IMR-90 (cell line): ENCODE results near the gene ATIC. TPM values are rescaled to one million over a fixed set of nuclear protein-coding genes. Genes with fewer than 3 reads are reported as not detected.

Source experiments
- ATAC-seq: fragments of 200-7000 bp; cut with Tn5 transposase; 2 replicates; pipeline ENCODE4 v1.9.1; 2020; ENCODE audit warnings: low read depth, mild to moderate bottlenecking, moderate library complexity
- BruUV-seq: library from RNA; stranded (reverse); fragments of 400-500 nt; replicated peaks from 2 replicates; lab custom pipeline; 2021; lab: Mats Ljungman, UMichigan
- CTCF ChIA-PET: fragments of 300-600 bp; formaldehyde crosslinking; extraction: SDS; loops from one replicate; lab custom pipeline; 2021; ENCODE audit warnings: antibody characterized with exemption; lab: Yijun Ruan, JAX
- POLR2A ChIA-PET: fragments of 300-600 bp; sonication (Branson Sonifier 250); formaldehyde crosslinking; loops from one replicate; lab custom pipeline; 2022; ENCODE audit warnings: antibody characterized with exemption; ENCODE audit not compliant: unreplicated experiment; lab: Charles Lee
- DNase-seq: peaks from one replicate; pipeline ENCODE4 v3.0.0; 2013
- H2AFZ ChIP-seq: replicated peaks from 2 replicates; pipeline ENCODE3; 2013; ENCODE audit warnings: low read length, mild to moderate bottlenecking; ENCODE audit not compliant: poor library complexity
- H2AK5ac ChIP-seq: 2 replicates; pipeline ENCODE4 v1.6.1; 2013; ENCODE audit warnings: low read depth, low read length, inconsistent platforms
- H2AK9ac ChIP-seq: replicated peaks from 2 replicates; pipeline ENCODE3; 2013; ENCODE audit warnings: mild to moderate bottlenecking, low read depth, low read length, moderate library complexity; ENCODE audit not compliant: poor library complexity
- H2BK120ac ChIP-seq: 2 replicates; pipeline ENCODE4 v1.6.1; 2013; ENCODE audit warnings: low read depth, low read length, inconsistent platforms
- H2BK15ac ChIP-seq: 3 replicates; pipeline ENCODE4 v1.6.1; 2013; ENCODE audit warnings: low read depth, low read length, inconsistent platforms
- H2BK20ac ChIP-seq: 2 replicates; pipeline ENCODE4 v1.6.1; 2013; ENCODE audit warnings: low read depth, mild to moderate bottlenecking, inconsistent platforms, low read length, moderate library complexity
- H2BK5ac ChIP-seq: 2 replicates; pipeline ENCODE4 v1.6.1; 2013; ENCODE audit warnings: mild to moderate bottlenecking, low read depth, low read length, inconsistent platforms; ENCODE audit not compliant: poor library complexity, severe bottlenecking
- H3K14ac ChIP-seq: replicated peaks from 2 replicates; pipeline ENCODE4 v1.6.1; 2013; ENCODE audit warnings: low read depth, low read length, inconsistent platforms
- H3K18ac ChIP-seq: 2 replicates; pipeline ENCODE4 v1.6.1; 2013; ENCODE audit warnings: low read depth, low read length, control low read depth
- H3K23ac ChIP-seq: 2 replicates; pipeline ENCODE4 v1.6.1; 2013; ENCODE audit warnings: low read depth, low read length, inconsistent platforms
- H3K27ac ChIP-seq: 2 replicates; pipeline ENCODE4 v1.5.1; 2013; ENCODE audit warnings: mild to moderate bottlenecking, control low read depth, low read length; ENCODE audit not compliant: insufficient read depth
- H3K27me3 ChIP-seq: 2 replicates; pipeline ENCODE4 v1.6.1; 2013; ENCODE audit warnings: low read length; ENCODE audit not compliant: control insufficient read depth, insufficient read depth
- H3K36me3 ChIP-seq: 2 replicates; pipeline ENCODE4 v1.6.1; 2013; ENCODE audit warnings: low read length, mixed read lengths; ENCODE audit not compliant: control insufficient read depth, insufficient read depth
- H3K4ac ChIP-seq: 2 replicates; pipeline ENCODE4 v1.6.1; 2013; ENCODE audit warnings: low read depth, low read length, inconsistent platforms
- H3K4me1 ChIP-seq: 2 replicates; pipeline ENCODE4 v1.6.1; 2013; ENCODE audit warnings: low read length, mixed read lengths; ENCODE audit not compliant: control insufficient read depth, insufficient read depth
- H3K4me2 ChIP-seq: 2 replicates; pipeline ENCODE4 v1.6.1; 2013; ENCODE audit warnings: low read depth, mild to moderate bottlenecking, control low read depth, low read length, moderate library complexity
- H3K4me3 ChIP-seq: 2 replicates; pipeline ENCODE4 v1.5.1; 2013; ENCODE audit warnings: low read depth, mild to moderate bottlenecking, control low read depth, low read length, moderate library complexity; ENCODE audit not compliant: insufficient read depth
- H3K56ac ChIP-seq: 2 replicates; pipeline ENCODE4 v1.6.1; 2013; ENCODE audit warnings: low read length, inconsistent platforms; ENCODE audit not compliant: insufficient read depth; ENCODE audit errors: extremely low read depth
- H3K79me1 ChIP-seq, 2 experiments: 2 replicates each; pipeline ENCODE4 v1.6.1; 2013; ENCODE audit warnings: low read length in 2 of 2, inconsistent platforms in 1 of 2, low read depth in 1 of 2
- H3K9ac ChIP-seq: 2 replicates; pipeline ENCODE4 v1.6.1; 2013; ENCODE audit warnings: low read depth, low read length, control low read depth
- H3K9me1 ChIP-seq: 2 replicates; pipeline ENCODE4 v1.6.1; 2013; ENCODE audit warnings: low read length, inconsistent platforms; ENCODE audit not compliant: insufficient read depth
- H3K9me3 ChIP-seq: 2 replicates; pipeline ENCODE4 v1.6.1; 2013; ENCODE audit warnings: low read length; ENCODE audit not compliant: control insufficient read depth, insufficient read depth
- H4K20me1 ChIP-seq: 2 replicates; pipeline ENCODE4 v1.6.1; 2013; ENCODE audit warnings: low read length, inconsistent platforms; ENCODE audit not compliant: insufficient read depth
- H4K5ac ChIP-seq: 2 replicates; pipeline ENCODE4 v1.6.1; 2013; ENCODE audit warnings: mild to moderate bottlenecking, low read depth, low read length, control low read depth
- H4K8ac ChIP-seq, 2 experiments: 2 replicates each; pipeline ENCODE4 v1.6.1; 2013; ENCODE audit warnings: low read depth in 2 of 2, low read length in 2 of 2, control low read depth in 1 of 2, inconsistent platforms in 1 of 2
- H4K91ac ChIP-seq: 2 replicates; pipeline ENCODE4 v1.6.1; 2013; ENCODE audit warnings: low read depth, low read length, inconsistent platforms; ENCODE audit not compliant: insufficient read depth
- CEBPB ChIP-seq: IDR thresholded peaks from 2 replicates; pipeline ENCODE4 v1.6.1; 2012; ENCODE audit warnings: low read depth, low read length, improper control_type of control experiment
- ELK1 ChIP-seq: fragments of 150-350 bp; IDR thresholded peaks from 2 replicates; pipeline ENCODE4 v1.6.1; 2016; ENCODE audit warnings: low read depth, mild to moderate bottlenecking, low read length, moderate library complexity, borderline replicate concordance
- FOS ChIP-seq: fragments of 150-350 bp; IDR thresholded peaks from 2 replicates; pipeline ENCODE4 v1.6.1; 2016; ENCODE audit warnings: low read depth, low read length
- MAFK ChIP-seq: IDR thresholded peaks from 2 replicates; pipeline ENCODE4 v1.6.1; 2012; ENCODE audit warnings: low read depth, low read length, improper control_type of control experiment
- MXI1 ChIP-seq: IDR thresholded peaks from 2 replicates; pipeline ENCODE4 v1.6.1; 2012; ENCODE audit warnings: low read depth, mild to moderate bottlenecking, low read length, moderate library complexity, borderline replicate concordance
- NFE2L2 ChIP-seq: fragments of 150-350 bp; IDR thresholded peaks from 2 replicates; pipeline ENCODE4 v1.6.1; 2016; ENCODE audit warnings: low read depth, mild to moderate bottlenecking, low read length
- POLR2A ChIP-seq: IDR thresholded peaks from 2 replicates; pipeline ENCODE4 v1.6.1; 2012; ENCODE audit warnings: mild to moderate bottlenecking, low read depth, low read length
- SMC3 ChIP-seq: fragments of 150-350 bp; IDR thresholded peaks from 2 replicates; pipeline ENCODE4 v1.6.1; 2016; ENCODE audit warnings: low read depth, mild to moderate bottlenecking, antibody characterized with exemption, low read length, moderate library complexity
- WGBS, 2 experiments: methylation state at CpG; one replicate each; pipeline versions ENCODE4 v1.1.5 to v1.1.7; 2013; ENCODE audit warnings: missing lambda C conversion rate in 2 of 2; ENCODE audit not compliant: insufficient read length in 1 of 2; ENCODE audit errors: extremely low coverage in 2 of 2; 5-methylcytosine and 5-hydroxymethylcytosine counted together
- dilution Hi-C: fragments of 300-500 bp; cut with HindIII; formaldehyde crosslinking; loops from one replicate; pipeline ENCODE4 v1.14.3; 2018; ENCODE audit warnings: low sequenced_read_pairs; ENCODE audit not compliant: unreplicated experiment
- in situ Hi-C: fragments of 300-500 bp; cut with MboI; formaldehyde crosslinking; loops from 3 replicates; pipeline ENCODE4 v1.14.3; 2019; ENCODE audit warnings: low sequenced_read_pairs, inconsistent platforms, mixed read lengths
- intact Hi-C: fragments of 100-400 bp; cut with micrococcal nuclease; formaldehyde crosslinking; loops from 2 replicates; pipeline ENCODE4 v1.10.0; 2022
- polyA plus RNA-seq, 3 experiments: library from polyadenylated mRNA; depleted of rRNA; stranded (reverse); fragments of >200 nt; gene quantifications; 2 replicates each; pipeline ENCODE4 v1.2.3, GENCODE V29; 2012; ENCODE audit warnings: low replicate concordance in 1 of 3
- total RNA-seq: library from RNA; depleted of rRNA; stranded (reverse); fragments of >200 nt; gene quantifications from 2 replicates; pipeline ENCODE4 v1.2.3, GENCODE V29; 2012

ATIC gene
- total and polyA plus RNA-seq, 2 of the 4 experiments (the other 2 are of a cell fraction): 30.5 to 101 TPM

GRCh38 chr2:215320679-215321078 is 8.8 kb downstream of the ATIC start:
- Histone ChIP-seq H3K56ac (no peak overlapping the region), H3K4ac (no peak overlapping the region), H3K14ac (no peak overlapping the region), H4K8ac (no peak overlapping the region), H3K23ac (no peak overlapping the region), H3K79me1 (peaks cover 16 to 20% of the 10 kb centered on the region in 2 experiments), H3K9ac (no peak overlapping the region), H3K4me2 (no peak overlapping the region), H3K27ac (no peak overlapping the region), H2AK5ac (no peak overlapping the region), H4K20me1 (no peaks in the 10 kb centered on the region), H3K36me3 (peaks cover 31% of the 10 kb centered on the region), H2BK120ac (no peak overlapping the region), H3K4me3 (no peak overlapping the region), H2AFZ (no peak overlapping the region), H2AK9ac (no peak overlapping the region), H3K4me1 (no peaks in the 10 kb centered on the region; the same call in 1 of the 2 replicates), H2BK20ac (no peak overlapping the region), H4K5ac (no peak overlapping the region), H3K9me3 (no peaks in the 10 kb centered on the region), H3K18ac (no peak overlapping the region), H2BK5ac (no peak overlapping the region), H2BK15ac (no peak overlapping the region), H4K91ac (no peak overlapping the region), H3K27me3 (no peaks in the 10 kb centered on the region), H3K9me1 (no peaks in the 10 kb centered on the region)
- no CpG with 5 or more reads among the region's 7 CpGs for WGBS, 2 experiments
- dilution Hi-C loops (no loop called here), intact Hi-C loops (no loop called here), in situ Hi-C loops (no loop called here)
- CTCF ChIA-PET: no interaction called here
- TF ChIP-seq FOS: no peak
- TF ChIP-seq ELK1: no peak
- TF ChIP-seq CEBPB: no peak
- no peak for TF ChIP-seq MXI1
- no peak for TF ChIP-seq MAFK
- no peak for TF ChIP-seq POLR2A
- TF ChIP-seq SMC3: no peak
- TF ChIP-seq NFE2L2: no peak
- POLR2A ChIA-PET: no interaction called here
- BruUV-seq: no TSS peak
- DNase-seq (no peak), ATAC-seq (no peak)
